Measurements from ENCODE around the gene RAPGEF5. TPM values are rescaled to one million over a fixed set of nuclear protein-coding genes. Genes with fewer than 3 reads are reported as not detected.
"Not testable (repeated sequence)": the region's sequence is repeated elsewhere in the genome, so short reads cannot be mapped to it uniquely, and the experiment has no call there.

RAPGEF5 gene
- total RNA-seq, 1 experiment from 2014 or later, result 16.4 TPM

- peaks cover 43% of the 10 kb centered on the region for H3K27me3 ChIP-seq (ENCODE audit: insufficient read depth, low read depth)
- H3K79me2 ChIP-seq (ENCODE audit: low read depth), result no peaks in the 10 kb centered on the region
- H3K36me3 ChIP-seq (ENCODE audit: low read depth), result no peaks in the 10 kb centered on the region
- H4K20me1 ChIP-seq (ENCODE audit: insufficient read depth), result no peaks in the 10 kb centered on the region
- no TSS peak for BruUV-seq (replicated peaks)
- H3F3A ChIP-seq (ENCODE audit: insufficient read depth, low read depth), result no peaks in the 10 kb centered on the region
- TF ChIP-seq EZH2 (IDR thresholded peaks at IDR 0.05; ENCODE audit: low read depth), result no peak
- TF ChIP-seq, protein P1, sequence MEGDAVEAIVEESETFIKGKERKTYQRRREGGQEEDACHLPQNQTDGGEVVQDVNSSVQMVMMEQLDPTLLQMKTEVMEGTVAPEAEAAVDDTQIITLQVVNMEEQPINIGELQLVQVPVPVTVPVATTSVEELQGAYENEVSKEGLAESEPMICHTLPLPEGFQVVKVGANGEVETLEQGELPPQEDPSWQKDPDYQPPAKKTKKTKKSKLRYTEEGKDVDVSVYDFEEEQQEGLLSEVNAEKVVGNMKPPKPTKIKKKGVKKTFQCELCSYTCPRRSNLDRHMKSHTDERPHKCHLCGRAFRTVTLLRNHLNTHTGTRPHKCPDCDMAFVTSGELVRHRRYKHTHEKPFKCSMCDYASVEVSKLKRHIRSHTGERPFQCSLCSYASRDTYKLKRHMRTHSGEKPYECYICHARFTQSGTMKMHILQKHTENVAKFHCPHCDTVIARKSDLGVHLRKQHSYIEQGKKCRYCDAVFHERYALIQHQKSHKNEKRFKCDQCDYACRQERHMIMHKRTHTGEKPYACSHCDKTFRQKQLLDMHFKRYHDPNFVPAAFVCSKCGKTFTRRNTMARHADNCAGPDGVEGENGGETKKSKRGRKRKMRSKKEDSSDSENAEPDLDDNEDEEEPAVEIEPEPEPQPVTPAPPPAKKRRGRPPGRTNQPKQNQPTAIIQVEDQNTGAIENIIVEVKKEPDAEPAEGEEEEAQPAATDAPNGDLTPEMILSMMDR (conservative IDR thresholded peaks at IDR 0.05), result peak; percentile 29; the same call in 1 of the 2 replicates
- no peak overlapping the region for H2AFZ ChIP-seq
- no peak overlapping the region for H3K4me3 ChIP-seq
- ChIA-PET POLR2A (ENCODE audit: unreplicated experiment) (no interaction called here), CTCF (no interaction called here)
- no peaks in the 10 kb centered on the region for H3K4me1 ChIP-seq (replicated peaks; ENCODE audit: insufficient read depth)
- no peaks in the 10 kb centered on the region; the same call in 1 of the 2 replicates for H3K9me2 ChIP-seq (ENCODE audit: insufficient read depth)
- no peak overlapping the region for H3K4me2 ChIP-seq
- no peak for DNase-seq
- no peak overlapping the region for H3K27ac ChIP-seq
- no peaks in the 10 kb centered on the region for H3K9me3 ChIP-seq (ENCODE audit: insufficient read depth, low read depth)
- intact Hi-C loops (cut with micrococcal nuclease; ENCODE audit: unreplicated experiment), result no loop called here
Measured at GRCh38 chr7:22094413-22095342, 262.3 kb downstream of the RAPGEF5 start.

GRCh38 chr7:22093936-22094335 is 263.0 kb downstream of the RAPGEF5 start:
- no peak for DNase-seq
- Histone ChIP-seq H3K9me2 (ENCODE audit: insufficient read depth) (no peaks in the 10 kb centered on the region; the same call in 1 of the 2 replicates), H3K9me3 (ENCODE audit: insufficient read depth, low read depth) (no peaks in the 10 kb centered on the region), H3K27me3 (ENCODE audit: insufficient read depth, low read depth) (peaks cover 38% of the 10 kb centered on the region), H2AFZ (no peak overlapping the region), H3K27ac (no peak overlapping the region), H3K4me1 (replicated peaks; ENCODE audit: insufficient read depth) (no peaks in the 10 kb centered on the region), H4K20me1 (ENCODE audit: insufficient read depth) (no peaks in the 10 kb centered on the region), H3K79me2 (ENCODE audit: low read depth) (no peaks in the 10 kb centered on the region), H3F3A (ENCODE audit: insufficient read depth, low read depth) (no peaks in the 10 kb centered on the region), H3K36me3 (ENCODE audit: low read depth) (no peaks in the 10 kb centered on the region), H3K4me3 (no peak overlapping the region), H3K4me2 (no peak overlapping the region)
- BruUV-seq (replicated peaks), result no TSS peak
- intact Hi-C loops (cut with micrococcal nuclease; ENCODE audit: unreplicated experiment), result no loop called here
- POLR2A ChIA-PET (ENCODE audit: unreplicated experiment), result no interaction called here
- CTCF ChIA-PET, result no interaction called here
- TF ChIP-seq, protein P1 (conservative IDR thresholded peaks at IDR 0.05), result no peak
- no peak for TF ChIP-seq EZH2 (IDR thresholded peaks at IDR 0.05; ENCODE audit: low read depth)

DNA sequence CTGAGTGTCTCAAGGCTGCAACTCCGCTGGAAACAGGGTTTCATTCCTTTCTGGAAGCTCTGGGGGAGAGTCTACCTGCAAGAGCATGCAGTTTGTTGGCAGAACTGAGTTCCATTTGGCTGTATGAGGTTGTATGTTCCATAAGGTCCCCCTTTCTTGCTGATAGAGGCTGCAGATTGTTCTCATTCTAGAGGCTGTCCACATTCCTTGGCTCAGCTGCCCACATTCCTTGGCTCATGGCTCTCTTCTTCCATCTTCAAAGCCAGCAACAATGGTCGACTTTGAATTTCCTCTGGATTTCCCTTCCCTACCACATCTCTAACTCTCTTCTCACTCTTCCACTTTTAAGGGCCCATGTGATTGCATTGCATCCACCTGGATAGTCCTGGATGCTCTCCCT is 264.0 kb downstream of the RAPGEF5 start:
- Histone ChIP-seq H3K27me3 (ENCODE audit: insufficient read depth, low read depth) (peaks cover 30% of the 10 kb centered on the region; the same call in 1 of the 2 replicates), H4K20me1 (ENCODE audit: insufficient read depth) (no peaks in the 10 kb centered on the region), H2AFZ (no peak overlapping the region), H3K4me3 (no peak overlapping the region), H3K36me3 (ENCODE audit: low read depth) (no peaks in the 10 kb centered on the region), H3K9me3 (ENCODE audit: insufficient read depth, low read depth) (no peaks in the 10 kb centered on the region), H3K4me1 (replicated peaks; ENCODE audit: insufficient read depth) (no peaks in the 10 kb centered on the region), H3K9me2 (ENCODE audit: insufficient read depth) (no peaks in the 10 kb centered on the region), H3K79me2 (ENCODE audit: low read depth) (no peaks in the 10 kb centered on the region), H3F3A (ENCODE audit: insufficient read depth, low read depth) (no peaks in the 10 kb centered on the region), H3K4me2 (no peak overlapping the region), H3K27ac (no peak overlapping the region)
- ChIA-PET CTCF (no interaction called here), POLR2A (ENCODE audit: unreplicated experiment) (no interaction called here)
- BruUV-seq (replicated peaks), result no TSS peak
- no peak for DNase-seq
- intact Hi-C loops (cut with micrococcal nuclease; ENCODE audit: unreplicated experiment), result no loop called here
- TF ChIP-seq, protein P1 (conservative IDR thresholded peaks at IDR 0.05), result no peak
- no peak for TF ChIP-seq EZH2 (IDR thresholded peaks at IDR 0.05; ENCODE audit: low read depth)

GRCh38 chr7:22090958-22091525 is 265.9 kb downstream of the RAPGEF5 start:
- H3F3A ChIP-seq (ENCODE audit: insufficient read depth, low read depth); H3K4me1 ChIP-seq (replicated peaks; ENCODE audit: insufficient read depth); BruUV-seq (replicated peaks); H3K9me3 ChIP-seq (ENCODE audit: insufficient read depth, low read depth); H3K4me2 ChIP-seq; H3K9me2 ChIP-seq (ENCODE audit: insufficient read depth); H3K27ac ChIP-seq; H3K4me3 ChIP-seq; H4K20me1 ChIP-seq (ENCODE audit: insufficient read depth); DNase-seq; intact Hi-C loops (cut with micrococcal nuclease; ENCODE audit: unreplicated experiment); H3K79me2 ChIP-seq (ENCODE audit: low read depth); POLR2A ChIA-PET (ENCODE audit: unreplicated experiment); CTCF ChIA-PET; H2AFZ ChIP-seq; H3K36me3 ChIP-seq (ENCODE audit: low read depth): not testable (repeated sequence)
- peaks cover 25% of the 10 kb centered on the region; the same call in 1 of the 2 replicates for H3K27me3 ChIP-seq (ENCODE audit: insufficient read depth, low read depth)
